Prostate gland (tissue), 2 donors: ENCODE results near the gene VASH2. TPM values are rescaled to one million over a fixed set of nuclear protein-coding genes. Genes with fewer than 3 reads are reported as not detected.

Experiments used
- DNase-seq: peaks from one replicate; pipeline ENCODE4 v3.0.0-alpha.2; 2019; ENCODE audit warnings: low spot score
- H3K27ac ChIP-seq, 2 donors: fragments of 200-600 bp; sonication (generic); 2 replicates each; pipeline ENCODE4 v1.5.1; 2017 to 2019
- H3K27me3 ChIP-seq: fragments of 200-600 bp; sonication (generic); replicated peaks from 2 replicates; pipeline ENCODE4 v1.5.1; 2019; ENCODE audit not compliant: insufficient read depth
- H3K36me3 ChIP-seq, 2 donors: fragments of 200-600 bp; sonication (generic); 1 replicate in 1 of 2; 2 replicates in 1 of 2; pipeline versions ENCODE4 v1.5.1 to v1.8.1; 2017 to 2019
- H3K4me1 ChIP-seq: fragments of 200-600 bp; sonication (generic); replicated peaks from 2 replicates; pipeline ENCODE4 v1.5.1; 2019
- H3K4me3 ChIP-seq, 2 donors: fragments of 200-600 bp; sonication (generic); 2 replicates each; pipeline ENCODE4 v1.5.1; 2017 to 2019
- H3K9me3 ChIP-seq: fragments of 200-600 bp; sonication (generic); 2 replicates; pipeline ENCODE4 v1.5.1; 2017
- CTCF ChIP-seq, 4 experiments: fragments of 200-600 bp in 2 of 4; fragments of 450-650 bp in 2 of 4; sonication (generic) in 2 of 4; IDR thresholded peaks; 1 replicate in 3 of 4; 2 replicates in 1 of 4; pipeline ENCODE4 v1.5.1; 2016 to 2019; ENCODE audit warnings: antibody characterized with exemption in 4 of 4, mild to moderate bottlenecking in 2 of 4, moderate library complexity in 2 of 4
- POLR2A ChIP-seq: fragments of 450-650 bp; IDR thresholded peaks from one replicate; pipeline ENCODE4 v1.6.1; 2016; ENCODE audit warnings: antibody characterized with exemption, mild to moderate bottlenecking
- POLR2AphosphoS5 ChIP-seq: sonication (generic); formaldehyde crosslinking; IDR thresholded peaks from one replicate; pipeline ENCODE4 v1.6.1; 2017; ENCODE audit warnings: antibody characterized with exemption
- WGBS: methylation state at CpG from one replicate; pipeline ENCODE4 v1.1.5; 2018; 5-methylcytosine and 5-hydroxymethylcytosine counted together
- intact Hi-C: fragments of 100-400 bp; cut with DNase I; formaldehyde crosslinking; loops from one replicate; pipeline ENCODE4 v1.14.2; 2022
- total RNA-seq, 2 donors: library from RNA; depleted of rRNA; stranded (reverse); fragments of >200 nt; gene quantifications; one replicate each; pipeline ENCODE4 v1.1.0, GENCODE V29; 2016

Gene VASH2
- total RNA-seq, 2 donors from 2014 or later: 2.6 to 2.7 TPM

GRCh38 chr1:212930986-212931678 is 19.2 kb upstream of the VASH2 start:
- TF ChIP-seq CTCF (IDR thresholded peaks at IDR 0.05): no peak
- Histone ChIP-seq H3K36me3 (no peaks in the 10 kb centered on the region), H3K27me3 (no peaks in the 10 kb centered on the region), H3K27ac (no peak overlapping the region), H3K4me1 (no peaks in the 10 kb centered on the region), H3K4me3 (no peak overlapping the region), H3K9me3 (no peaks in the 10 kb centered on the region)
- intact Hi-C loops: no loop called here
- no peak for DNase-seq
- 80% methylated on average over 10 of the region's 10 CpGs for WGBS

- Histone ChIP-seq H3K36me3 (no peaks in the 10 kb centered on the region), H3K4me3 (no peak overlapping the region), H3K4me1 (no peaks in the 10 kb centered on the region), H3K27ac (no peak overlapping the region), H3K9me3 (no peaks in the 10 kb centered on the region), H3K27me3 (no peaks in the 10 kb centered on the region)
- intact Hi-C loops: no loop called here
- no peak for DNase-seq
- WGBS: 92% methylated on average over 1 of the region's 1 CpG
- TF ChIP-seq POLR2AphosphoS5: no peak
Observed at GRCh38 chr1:212933815-212934471, 16.4 kb upstream of the VASH2 start.

GRCh38 chr1:212935387-212935981 is 14.9 kb upstream of the VASH2 start:
- Histone ChIP-seq H3K36me3 (no peaks in the 10 kb centered on the region), H3K4me1 (no peaks in the 10 kb centered on the region), H3K27me3 (no peaks in the 10 kb centered on the region), H3K27ac (no peak overlapping the region), H3K9me3 (no peaks in the 10 kb centered on the region), H3K4me3 (no peak overlapping the region)
- 95% methylated on average over 7 of the region's 7 CpGs for WGBS
- intact Hi-C loops: no loop called here
- no peak for TF ChIP-seq POLR2AphosphoS5
- TF ChIP-seq CTCF (IDR thresholded peaks at IDR 0.05): no peak
- DNase-seq: no peak

GRCh38 chr1:212937034-212937433 is 13.3 kb upstream of the VASH2 start:
- no peak overlapping the region for H3K4me3 ChIP-seq
- no peak overlapping the region for H3K27ac ChIP-seq
- H3K36me3 ChIP-seq: no peaks in the 10 kb centered on the region
- H3K4me1 ChIP-seq: no peaks in the 10 kb centered on the region
- no peaks in the 10 kb centered on the region for H3K27me3 ChIP-seq
- 99% methylated on average over 3 of the region's 3 CpGs for WGBS
- no peaks in the 10 kb centered on the region for H3K9me3 ChIP-seq
- no peak for DNase-seq
- TF ChIP-seq POLR2AphosphoS5: no peak
- no peak for TF ChIP-seq POLR2A
- TF ChIP-seq CTCF (IDR thresholded peaks at IDR 0.05): no peak
- intact Hi-C loops: no loop called here

GRCh38 chr1:212938846-212939245 is 11.5 kb upstream of the VASH2 start:
- Histone ChIP-seq H3K27ac (no peak overlapping the region), H3K4me1 (no peaks in the 10 kb centered on the region), H3K9me3 (no peaks in the 10 kb centered on the region), H3K4me3 (no peak overlapping the region), H3K36me3 (no peaks in the 10 kb centered on the region), H3K27me3 (no peaks in the 10 kb centered on the region)
- no peak for TF ChIP-seq CTCF (IDR thresholded peaks at IDR 0.05)
- TF ChIP-seq POLR2A: no peak
- no peak for TF ChIP-seq POLR2AphosphoS5
- WGBS: 92% methylated on average over 6 of the region's 6 CpGs
- no peak for DNase-seq
- intact Hi-C loops: no loop called here
